C4-2B (cell line): Measurements from ENCODE around the gene TMEM178A.

Experiments
- H3K27ac ChIP-seq: fragments of 450-650 bp; 2 replicates; pipeline ENCODE4 v1.5.1; 2017
- ZFX ChIP-seq: fragments of 450-650 bp; IDR thresholded peaks from 2 replicates; pipeline ENCODE4 v1.6.1; 2017
- TF ChIP-seq, protein P1 (sequence below): fragments of 450-650 bp; conservative IDR thresholded peaks from 2 replicates; pipeline ENCODE4 v1.5.1; 2017; ENCODE audit warnings: mild to moderate bottlenecking

TMEM178A gene

DNA sequence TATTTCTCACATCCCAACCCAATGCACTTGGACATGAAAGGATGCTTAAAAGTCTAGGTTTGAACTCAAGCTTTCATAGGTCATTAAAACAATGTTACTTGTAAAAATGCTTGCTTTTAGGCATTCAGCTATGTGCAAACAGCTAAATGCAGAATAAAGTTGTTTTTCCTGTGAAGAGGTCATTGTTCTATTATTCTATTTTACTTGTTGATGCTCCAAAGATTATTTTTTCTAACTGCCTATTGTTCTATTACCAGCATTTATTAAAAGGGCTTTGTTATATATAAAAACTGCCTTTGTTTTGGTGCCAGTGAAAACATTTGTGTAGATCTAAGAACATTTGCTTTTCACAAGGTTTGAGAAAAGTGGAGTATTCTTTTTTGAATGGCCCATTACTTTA lies 49.4 kb downstream of the TMEM178A start:
- TF ChIP-seq ZFX: no peak
- TF ChIP-seq, protein P1, sequence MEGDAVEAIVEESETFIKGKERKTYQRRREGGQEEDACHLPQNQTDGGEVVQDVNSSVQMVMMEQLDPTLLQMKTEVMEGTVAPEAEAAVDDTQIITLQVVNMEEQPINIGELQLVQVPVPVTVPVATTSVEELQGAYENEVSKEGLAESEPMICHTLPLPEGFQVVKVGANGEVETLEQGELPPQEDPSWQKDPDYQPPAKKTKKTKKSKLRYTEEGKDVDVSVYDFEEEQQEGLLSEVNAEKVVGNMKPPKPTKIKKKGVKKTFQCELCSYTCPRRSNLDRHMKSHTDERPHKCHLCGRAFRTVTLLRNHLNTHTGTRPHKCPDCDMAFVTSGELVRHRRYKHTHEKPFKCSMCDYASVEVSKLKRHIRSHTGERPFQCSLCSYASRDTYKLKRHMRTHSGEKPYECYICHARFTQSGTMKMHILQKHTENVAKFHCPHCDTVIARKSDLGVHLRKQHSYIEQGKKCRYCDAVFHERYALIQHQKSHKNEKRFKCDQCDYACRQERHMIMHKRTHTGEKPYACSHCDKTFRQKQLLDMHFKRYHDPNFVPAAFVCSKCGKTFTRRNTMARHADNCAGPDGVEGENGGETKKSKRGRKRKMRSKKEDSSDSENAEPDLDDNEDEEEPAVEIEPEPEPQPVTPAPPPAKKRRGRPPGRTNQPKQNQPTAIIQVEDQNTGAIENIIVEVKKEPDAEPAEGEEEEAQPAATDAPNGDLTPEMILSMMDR: no peak
- no peak overlapping the region for H3K27ac ChIP-seq

- TF ChIP-seq, protein P1: no peak
- no peak for TF ChIP-seq ZFX
- H3K27ac ChIP-seq: no peak overlapping the region
Observed at GRCh38 chr2:39715822-39716221, 50.1 kb downstream of the TMEM178A start.

DNA sequence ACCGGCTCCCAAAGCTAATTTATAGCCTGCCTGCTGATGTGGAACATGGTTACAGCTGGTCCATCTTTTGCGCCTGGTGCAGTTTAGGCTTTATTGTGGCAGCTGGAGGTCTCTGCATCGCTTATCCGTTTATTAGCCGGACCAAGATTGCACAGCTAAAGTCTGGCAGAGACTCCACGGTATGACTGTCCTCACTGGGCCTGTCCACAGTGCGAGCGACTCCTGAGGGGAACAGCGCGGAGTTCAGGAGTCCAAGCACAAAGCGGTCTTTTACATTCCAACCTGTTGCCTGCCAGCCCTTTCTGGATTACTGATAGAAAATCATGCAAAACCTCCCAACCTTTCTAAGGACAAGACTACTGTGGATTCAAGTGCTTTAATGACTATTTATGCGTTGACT lies 51.4 kb downstream of the TMEM178A start:
- no peak overlapping the region for H3K27ac ChIP-seq
- TF ChIP-seq, protein P1: no peak
- TF ChIP-seq ZFX: no peak

DNA sequence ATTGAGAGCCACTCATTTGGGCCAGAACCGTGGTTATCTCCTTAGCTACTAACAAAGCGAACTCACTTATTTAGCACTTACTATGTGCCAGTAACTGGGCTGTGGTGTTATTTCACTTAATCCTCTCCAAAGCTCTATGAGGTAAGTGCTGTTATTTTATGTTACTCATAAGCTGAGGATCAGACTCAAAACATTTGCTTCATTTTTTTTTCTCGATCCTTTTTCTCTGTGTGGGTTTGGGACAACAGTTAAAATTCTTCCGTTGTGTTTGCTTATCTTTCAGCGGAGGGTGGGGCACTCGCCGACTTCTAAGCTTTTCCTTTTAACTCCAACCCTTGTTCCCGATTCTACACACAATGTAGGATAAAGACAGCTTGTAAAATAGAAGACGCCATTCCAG lies 52.8 kb downstream of the TMEM178A start:
- TF ChIP-seq ZFX: no peak
- TF ChIP-seq, protein P1: no peak
- no peak overlapping the region for H3K27ac ChIP-seq

GRCh38 chr2:39719317-39719716 lies 53.6 kb downstream of the TMEM178A start:
- no peak overlapping the region for H3K27ac ChIP-seq
- no peak for TF ChIP-seq ZFX
- TF ChIP-seq, protein P1: no peak

GRCh38 chr2:39720970-39721369 lies 55.3 kb downstream of the TMEM178A start:
- no peak overlapping the region for H3K27ac ChIP-seq
- no peak for TF ChIP-seq ZFX
- TF ChIP-seq, protein P1: no peak

DNA sequence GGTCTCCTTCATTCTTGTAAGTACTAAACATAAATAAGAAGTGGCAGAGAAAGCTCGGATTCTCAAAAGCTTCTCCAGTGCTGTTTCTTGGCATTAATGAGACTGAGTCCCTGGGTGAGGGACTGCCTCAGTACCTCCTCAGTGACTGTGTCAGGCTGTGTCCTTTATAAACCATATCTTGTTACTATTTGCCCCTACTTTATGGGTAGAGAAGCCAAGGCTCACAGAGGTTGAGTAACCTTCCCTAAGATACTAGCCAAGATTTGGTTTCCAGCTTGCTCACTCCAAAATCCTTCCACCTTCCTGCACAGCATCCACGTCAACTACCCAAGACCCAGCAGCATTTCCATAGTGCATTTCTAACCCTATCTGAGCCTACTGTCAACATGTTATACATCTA lies 57.8 kb downstream of the TMEM178A start:
- no peak for TF ChIP-seq ZFX
- TF ChIP-seq, protein P1: no peak
- no peak overlapping the region for H3K27ac ChIP-seq
